MCF 10A (cell line): ENCODE results near the gene GOLGA6B. TPM values are rescaled to one million over a fixed set of nuclear protein-coding genes. Genes with fewer than 3 reads are reported as not detected.
"Not testable (repeated sequence)": the region's sequence is repeated elsewhere in the genome, so short reads cannot be mapped to it uniquely, and the experiment has no call there.

Source experiments
- BruUV-seq: library from RNA; stranded (reverse); fragments of 400-500 nt; replicated peaks from 2 replicates; lab custom pipeline; 2021; lab: Mats Ljungman, UMichigan
- CTCF ChIA-PET: fragments of 300-600 bp; sonication (Branson Sonifier 250); formaldehyde crosslinking; extraction: SDS; loops from one replicate; lab custom pipeline; 2021; ENCODE audit warnings: antibody characterized with exemption, inconsistent platforms; lab: Yijun Ruan, JAX
- POLR2A ChIA-PET: fragments of 300-600, 350-650 bp; sonication (Branson Sonifier 250); formaldehyde crosslinking; extraction: SDS; loops from one replicate; lab custom pipeline; 2020; ENCODE audit warnings: antibody characterized with exemption, inconsistent platforms; lab: Yijun Ruan, JAX
- DNase-seq: peaks from one replicate; pipeline ENCODE4 v3.0.0-alpha.2; 2018; ENCODE audit not compliant: unreplicated experiment
- H3K27ac Mint-ChIP-seq: one replicate; pipeline ENCODE4 v1.8.0; 2022; ENCODE audit warnings: mild to moderate bottlenecking, low read depth, mixed read lengths; ENCODE audit not compliant: unreplicated experiment
- H3K27me3 Mint-ChIP-seq: one replicate; pipeline ENCODE4 v1.8.0; 2022; ENCODE audit warnings: mixed read lengths; ENCODE audit not compliant: insufficient read depth, unreplicated experiment
- H3K36me3 Mint-ChIP-seq: one replicate; pipeline ENCODE4 v1.8.0; 2022; ENCODE audit warnings: mild to moderate bottlenecking, moderate library complexity, mixed read lengths; ENCODE audit not compliant: insufficient read depth, unreplicated experiment
- H3K4me1 Mint-ChIP-seq: one replicate; pipeline ENCODE4 v1.8.0; 2022; ENCODE audit warnings: mixed read lengths; ENCODE audit not compliant: insufficient read depth, unreplicated experiment
- H3K4me3 Mint-ChIP-seq: one replicate; pipeline ENCODE4 v1.8.0; 2022; ENCODE audit warnings: mild to moderate bottlenecking, moderate library complexity, mixed read lengths; ENCODE audit not compliant: unreplicated experiment
- H3K9me3 Mint-ChIP-seq: one replicate; pipeline ENCODE4 v1.8.0; 2022; ENCODE audit warnings: mixed read lengths; ENCODE audit not compliant: unreplicated experiment
- intact Hi-C: fragments of 100-400 bp; cut with micrococcal nuclease; formaldehyde crosslinking; loops from 2 replicates; pipeline ENCODE4 v1.14.1; 2022
- total RNA-seq: library from RNA; stranded (reverse); gene quantifications from 2 replicates; pipeline ENCODE4 v1.2.3, GENCODE V29; 2022
- TF ChIP-seq, protein P1 (sequence below): fragments of 200-600 bp; IDR thresholded peaks from one replicate; pipeline ENCODE4 v1.8.0; 2022; ENCODE audit warnings: antibody characterized with exemption, mild to moderate bottlenecking; ENCODE audit not compliant: unreplicated experiment

GOLGA6B gene
- total RNA-seq, 1 experiment from 2014 or later, result not detected

DNA sequence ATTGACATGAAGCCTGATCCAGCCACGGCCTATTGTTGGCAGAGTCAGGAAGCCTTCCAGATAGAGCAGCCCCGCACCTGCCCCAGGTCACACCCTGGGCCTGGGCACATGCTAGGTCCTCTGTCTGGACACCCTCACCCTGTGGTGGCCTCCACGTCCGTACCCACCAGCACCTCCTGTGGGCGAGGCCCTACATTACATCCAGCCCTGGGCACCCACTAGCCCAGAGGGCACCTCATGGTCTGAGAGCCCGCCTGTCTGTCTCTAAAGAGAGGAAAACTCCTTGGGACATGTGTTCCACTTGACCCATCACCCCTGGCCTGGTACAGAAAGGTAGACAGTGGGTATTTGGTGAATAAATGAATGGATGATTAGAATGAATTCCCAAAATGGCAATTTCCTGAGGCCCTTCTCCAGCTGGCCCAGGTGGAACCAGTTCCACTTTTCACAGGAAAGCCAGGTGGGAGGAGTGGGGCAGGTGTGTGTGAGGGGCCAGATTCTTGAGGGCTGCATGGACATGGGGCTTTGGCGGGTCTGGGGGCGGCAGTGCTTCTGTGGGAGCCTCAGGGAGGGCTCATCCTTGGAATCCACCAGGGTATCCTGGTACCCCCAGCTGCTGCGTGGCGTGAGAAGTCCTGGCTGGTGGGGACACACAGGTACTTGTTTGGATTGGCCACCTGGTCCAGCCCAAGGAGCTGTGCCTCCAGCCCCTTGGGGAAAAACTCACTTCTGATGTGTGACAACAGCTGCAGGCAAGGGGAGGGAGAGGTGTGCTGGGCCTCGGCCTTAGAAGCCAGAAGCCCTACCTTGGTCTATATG is 26.0 kb upstream of the GOLGA6B start:
- not testable (repeated sequence) for H3K27me3 Mint-ChIP-seq

GRCh38 chr15:72629068-72629570 is 25.4 kb upstream of the GOLGA6B start:
- H3K4me1 Mint-ChIP-seq, DNase-seq, H3K9me3 Mint-ChIP-seq, H3K27me3 Mint-ChIP-seq, BruUV-seq, H3K4me3 Mint-ChIP-seq, intact Hi-C loops, H3K27ac Mint-ChIP-seq, H3K36me3 Mint-ChIP-seq: not testable (repeated sequence)
- POLR2A ChIA-PET, result interaction anchor here (0.6 kb wide), 1 partner anchor 495 kb away, joined by 4 read pairs; no protein-coding TSS in a partner anchor
- CTCF ChIA-PET, result interaction anchor here (1.1 kb wide), 1 partner anchor 29 kb away, joined by 3 read pairs; no protein-coding TSS in a partner anchor

More for the DNA sequence above, 26.0 kb upstream of the GOLGA6B start:
- intact Hi-C loops, BruUV-seq, H3K36me3 Mint-ChIP-seq, H3K4me3 Mint-ChIP-seq, H3K9me3 Mint-ChIP-seq, DNase-seq, H3K27ac Mint-ChIP-seq, H3K4me1 Mint-ChIP-seq: not testable (repeated sequence)
- POLR2A ChIA-PET, result interaction anchor here (0.6 kb wide), 1 partner anchor 494 kb away, joined by 4 read pairs; no protein-coding TSS in a partner anchor
- TF ChIP-seq, protein P1, sequence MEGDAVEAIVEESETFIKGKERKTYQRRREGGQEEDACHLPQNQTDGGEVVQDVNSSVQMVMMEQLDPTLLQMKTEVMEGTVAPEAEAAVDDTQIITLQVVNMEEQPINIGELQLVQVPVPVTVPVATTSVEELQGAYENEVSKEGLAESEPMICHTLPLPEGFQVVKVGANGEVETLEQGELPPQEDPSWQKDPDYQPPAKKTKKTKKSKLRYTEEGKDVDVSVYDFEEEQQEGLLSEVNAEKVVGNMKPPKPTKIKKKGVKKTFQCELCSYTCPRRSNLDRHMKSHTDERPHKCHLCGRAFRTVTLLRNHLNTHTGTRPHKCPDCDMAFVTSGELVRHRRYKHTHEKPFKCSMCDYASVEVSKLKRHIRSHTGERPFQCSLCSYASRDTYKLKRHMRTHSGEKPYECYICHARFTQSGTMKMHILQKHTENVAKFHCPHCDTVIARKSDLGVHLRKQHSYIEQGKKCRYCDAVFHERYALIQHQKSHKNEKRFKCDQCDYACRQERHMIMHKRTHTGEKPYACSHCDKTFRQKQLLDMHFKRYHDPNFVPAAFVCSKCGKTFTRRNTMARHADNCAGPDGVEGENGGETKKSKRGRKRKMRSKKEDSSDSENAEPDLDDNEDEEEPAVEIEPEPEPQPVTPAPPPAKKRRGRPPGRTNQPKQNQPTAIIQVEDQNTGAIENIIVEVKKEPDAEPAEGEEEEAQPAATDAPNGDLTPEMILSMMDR, result peak; percentile 14
- CTCF ChIA-PET, result interaction anchor here (0.7 to 1.1 kb wide), 2 partner anchors 29 to 453 kb away, joined by 3 to 4 read pairs; no protein-coding TSS in a partner anchor

DNA sequence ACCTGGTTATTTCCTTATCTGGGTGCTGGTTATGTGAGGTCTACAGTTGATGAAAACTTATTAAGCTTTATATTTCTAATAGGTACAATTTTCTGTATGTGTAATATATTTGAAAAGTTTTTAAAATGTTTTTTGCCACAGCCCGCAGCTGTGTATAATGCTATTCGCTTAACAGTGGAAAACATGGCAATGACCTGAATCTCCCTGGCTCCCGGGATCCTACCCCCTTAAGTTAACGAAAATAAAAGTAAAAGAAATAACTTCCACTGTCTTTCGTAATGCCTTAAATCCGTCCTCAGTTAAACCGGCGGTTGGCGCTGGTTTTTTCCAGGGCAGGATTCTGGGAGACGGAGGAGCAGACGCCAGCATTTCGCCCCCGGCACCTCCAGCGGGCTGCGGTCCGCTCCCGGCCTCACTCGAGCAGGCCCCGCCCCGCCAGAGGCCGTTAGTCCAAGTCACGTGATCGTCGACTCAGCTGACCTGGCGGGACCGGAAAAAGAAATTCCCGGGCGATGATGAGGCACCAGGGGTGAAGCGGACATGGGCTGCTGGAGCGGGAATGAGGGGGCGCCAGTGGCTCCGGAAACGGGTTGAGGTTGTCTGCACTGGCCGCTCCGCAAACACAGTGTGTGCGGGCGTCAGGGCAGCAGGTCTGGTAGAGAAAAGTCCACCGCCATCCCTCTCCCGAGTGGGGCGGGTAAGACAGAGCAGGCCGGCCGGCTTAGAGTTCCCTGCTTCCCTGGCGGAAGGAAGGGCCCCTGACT is 17.8 kb upstream of the GOLGA6B start:
- BruUV-seq, result TSS peak; percentile 97
- intact Hi-C loops, H3K9me3 Mint-ChIP-seq, H3K4me1 Mint-ChIP-seq, H3K27me3 Mint-ChIP-seq, CTCF ChIA-PET, H3K27ac Mint-ChIP-seq, H3K36me3 Mint-ChIP-seq: not testable (repeated sequence)
- peak; percentile 75 for DNase-seq
- peak overlapping the region; percentile 31 for H3K4me3 Mint-ChIP-seq
- POLR2A ChIA-PET, result interaction anchor here (0.6 kb wide), 1 partner anchor 49 kb away, joined by 3 read pairs; no protein-coding TSS in a partner anchor

DNA sequence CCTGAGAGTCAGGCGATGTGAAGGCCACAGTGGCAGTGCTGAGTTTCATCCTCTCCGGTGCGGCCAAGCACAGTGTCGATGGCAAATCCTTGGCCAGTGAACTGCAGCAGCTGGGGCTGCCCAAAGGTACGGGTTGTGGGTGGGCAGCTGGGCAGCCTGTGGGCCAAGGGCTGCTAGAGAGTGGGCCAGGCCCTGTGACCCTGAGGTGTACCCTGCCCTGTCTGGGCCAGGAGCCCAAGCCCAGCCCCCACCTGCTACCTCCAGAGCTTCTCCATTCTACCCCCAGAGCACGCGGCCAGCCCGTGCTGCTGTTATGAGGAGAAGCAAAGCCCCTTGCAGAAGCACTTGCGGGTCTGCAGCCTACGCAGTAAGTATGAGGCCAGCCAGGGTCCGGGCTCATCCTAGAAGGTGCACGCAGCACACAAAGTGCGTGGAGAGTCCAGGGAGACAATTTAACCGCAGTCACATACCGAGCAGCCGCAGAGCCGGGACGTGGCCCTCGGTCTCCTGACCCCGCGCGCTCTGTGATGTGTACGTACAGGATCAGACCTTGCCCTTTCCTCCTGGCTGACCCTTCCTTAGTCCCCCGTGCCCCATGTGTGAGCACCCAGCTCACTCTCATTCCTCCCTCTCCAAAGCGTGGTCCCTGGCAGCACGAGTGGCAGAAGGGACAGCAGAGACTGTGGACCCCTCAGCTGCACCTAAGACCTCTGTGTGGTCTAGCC is 14.6 kb upstream of the GOLGA6B start:
- H3K4me1 Mint-ChIP-seq, intact Hi-C loops, H3K27me3 Mint-ChIP-seq, POLR2A ChIA-PET, CTCF ChIA-PET, H3K4me3 Mint-ChIP-seq, H3K9me3 Mint-ChIP-seq, H3K27ac Mint-ChIP-seq, H3K36me3 Mint-ChIP-seq, DNase-seq, BruUV-seq: not testable (repeated sequence)

GRCh38 chr15:72642271-72642670 is 12.2 kb upstream of the GOLGA6B start:
- intact Hi-C loops, H3K4me1 Mint-ChIP-seq, H3K27ac Mint-ChIP-seq, H3K9me3 Mint-ChIP-seq, DNase-seq, BruUV-seq, POLR2A ChIA-PET, H3K36me3 Mint-ChIP-seq, H3K27me3 Mint-ChIP-seq, H3K4me3 Mint-ChIP-seq, CTCF ChIA-PET: not testable (repeated sequence)

GRCh38 chr15:72648631-72649253 is 5.8 kb upstream of the GOLGA6B start:
- H3K4me1 Mint-ChIP-seq, POLR2A ChIA-PET, DNase-seq, CTCF ChIA-PET, H3K9me3 Mint-ChIP-seq, H3K27ac Mint-ChIP-seq, H3K27me3 Mint-ChIP-seq, intact Hi-C loops, H3K36me3 Mint-ChIP-seq, H3K4me3 Mint-ChIP-seq, BruUV-seq: not testable (repeated sequence)

- BruUV-seq, H3K36me3 Mint-ChIP-seq, H3K27ac Mint-ChIP-seq, H3K4me3 Mint-ChIP-seq, CTCF ChIA-PET, intact Hi-C loops, H3K4me1 Mint-ChIP-seq, POLR2A ChIA-PET, DNase-seq, H3K27me3 Mint-ChIP-seq, H3K9me3 Mint-ChIP-seq: not testable (repeated sequence)
Observed at GRCh38 chr15:72656014-72656413, 1.5 kb downstream of the GOLGA6B start.
